ENCODE data around the gene SERPINA4.

SERPINA4 gene

GRCh38 chr14:94617988-94618822 lies 57.0 kb downstream of the SERPINA4 start:
- DNase-seq, result no peak

GRCh38 chr14:94619297-94619696 lies 58.1 kb downstream of the SERPINA4 start:
- DNase-seq, result no peak

Measured in NCI-H1436 (cell line).